GM10248 (cell line): ENCODE measurements around the gene SVIL.
"Not testable (repeated sequence)": the region's sequence is repeated elsewhere in the genome, so short reads cannot be mapped to it uniquely, and the experiment has no call there.

ENCODE experiments used
- CTCF ChIA-PET: fragments of 300-600 bp; sonication (Branson Sonifier 250); formaldehyde crosslinking; extraction: SDS; loops from one replicate; lab custom pipeline; 2021; ENCODE audit warnings: antibody characterized with exemption; lab: Yijun Ruan, JAX
- POLR2A ChIA-PET: fragments of 350-650 bp; sonication (Branson Sonifier 250); formaldehyde crosslinking; extraction: SDS; loops from one replicate; lab custom pipeline; 2020; ENCODE audit warnings: antibody characterized with exemption; lab: Yijun Ruan, JAX
- DNase-seq: peaks from one replicate; pipeline ENCODE4 v3.0.0; 2012; ENCODE audit errors: extremely low spot score
- TF ChIP-seq, protein P1 (sequence below): IDR thresholded peaks from 2 replicates; pipeline ENCODE4 v1.5.1; 2012; ENCODE audit warnings: mild to moderate bottlenecking, low read depth; ENCODE audit errors: extremely low read depth, missing control alignments, control extremely low read depth

Gene SVIL

DNA sequence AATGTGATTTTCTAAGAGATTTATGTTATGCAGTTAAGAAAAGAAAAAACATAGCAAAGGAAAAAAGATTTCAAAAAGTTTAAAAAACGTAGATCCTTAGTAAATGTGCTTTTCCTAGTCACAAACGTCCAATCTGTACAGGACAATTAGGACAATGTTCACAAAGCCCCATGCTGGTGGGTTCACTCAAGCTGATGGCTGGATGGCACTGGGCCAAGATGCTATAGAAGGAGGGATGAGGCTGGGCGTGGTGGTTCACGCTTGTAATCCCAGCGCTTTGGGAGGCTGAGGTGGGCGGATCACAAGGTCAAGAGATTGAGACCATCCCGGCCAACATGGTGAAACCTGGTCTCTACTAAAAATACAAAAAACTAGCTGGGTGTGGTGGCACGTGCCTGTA is 22.1 kb downstream of the SVIL start:
- DNase-seq, result no peak
- ChIA-PET CTCF (no interaction called here), POLR2A (no interaction called here)
- TF ChIP-seq, protein P1, sequence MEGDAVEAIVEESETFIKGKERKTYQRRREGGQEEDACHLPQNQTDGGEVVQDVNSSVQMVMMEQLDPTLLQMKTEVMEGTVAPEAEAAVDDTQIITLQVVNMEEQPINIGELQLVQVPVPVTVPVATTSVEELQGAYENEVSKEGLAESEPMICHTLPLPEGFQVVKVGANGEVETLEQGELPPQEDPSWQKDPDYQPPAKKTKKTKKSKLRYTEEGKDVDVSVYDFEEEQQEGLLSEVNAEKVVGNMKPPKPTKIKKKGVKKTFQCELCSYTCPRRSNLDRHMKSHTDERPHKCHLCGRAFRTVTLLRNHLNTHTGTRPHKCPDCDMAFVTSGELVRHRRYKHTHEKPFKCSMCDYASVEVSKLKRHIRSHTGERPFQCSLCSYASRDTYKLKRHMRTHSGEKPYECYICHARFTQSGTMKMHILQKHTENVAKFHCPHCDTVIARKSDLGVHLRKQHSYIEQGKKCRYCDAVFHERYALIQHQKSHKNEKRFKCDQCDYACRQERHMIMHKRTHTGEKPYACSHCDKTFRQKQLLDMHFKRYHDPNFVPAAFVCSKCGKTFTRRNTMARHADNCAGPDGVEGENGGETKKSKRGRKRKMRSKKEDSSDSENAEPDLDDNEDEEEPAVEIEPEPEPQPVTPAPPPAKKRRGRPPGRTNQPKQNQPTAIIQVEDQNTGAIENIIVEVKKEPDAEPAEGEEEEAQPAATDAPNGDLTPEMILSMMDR, result no peak

DNA sequence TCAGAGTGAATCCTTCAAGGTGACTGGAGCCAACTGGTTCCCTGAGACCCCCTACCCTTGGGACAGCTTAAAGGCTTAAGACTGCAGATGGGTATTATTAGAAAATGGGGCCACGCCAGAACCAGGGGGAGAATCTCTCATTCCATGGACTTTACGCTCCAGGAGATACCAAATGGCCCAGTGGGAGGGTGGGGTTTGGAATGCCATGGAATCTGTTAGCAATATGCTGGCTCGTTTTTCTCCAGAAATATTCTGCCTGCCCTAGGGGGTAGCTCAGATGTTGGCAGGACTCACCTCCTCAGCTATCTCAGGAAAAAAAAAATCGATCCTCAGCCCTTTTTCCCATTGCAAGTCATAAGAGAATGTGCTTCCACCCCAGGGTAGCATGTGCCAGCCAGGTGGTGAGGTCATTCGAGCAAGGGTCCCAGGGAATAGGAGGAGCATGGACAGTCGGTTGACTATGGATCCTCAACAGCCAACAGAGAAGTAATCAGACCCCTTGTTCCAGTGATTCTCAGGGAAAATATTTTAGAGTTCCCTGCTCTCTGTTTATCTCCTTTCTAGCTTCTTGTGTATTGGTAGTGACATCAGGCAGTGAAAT is 22.9 kb downstream of the SVIL start:
- ChIA-PET POLR2A (no interaction called here), CTCF (no interaction called here)
- TF ChIP-seq, protein P1, result no peak
- no peak for DNase-seq

DNA sequence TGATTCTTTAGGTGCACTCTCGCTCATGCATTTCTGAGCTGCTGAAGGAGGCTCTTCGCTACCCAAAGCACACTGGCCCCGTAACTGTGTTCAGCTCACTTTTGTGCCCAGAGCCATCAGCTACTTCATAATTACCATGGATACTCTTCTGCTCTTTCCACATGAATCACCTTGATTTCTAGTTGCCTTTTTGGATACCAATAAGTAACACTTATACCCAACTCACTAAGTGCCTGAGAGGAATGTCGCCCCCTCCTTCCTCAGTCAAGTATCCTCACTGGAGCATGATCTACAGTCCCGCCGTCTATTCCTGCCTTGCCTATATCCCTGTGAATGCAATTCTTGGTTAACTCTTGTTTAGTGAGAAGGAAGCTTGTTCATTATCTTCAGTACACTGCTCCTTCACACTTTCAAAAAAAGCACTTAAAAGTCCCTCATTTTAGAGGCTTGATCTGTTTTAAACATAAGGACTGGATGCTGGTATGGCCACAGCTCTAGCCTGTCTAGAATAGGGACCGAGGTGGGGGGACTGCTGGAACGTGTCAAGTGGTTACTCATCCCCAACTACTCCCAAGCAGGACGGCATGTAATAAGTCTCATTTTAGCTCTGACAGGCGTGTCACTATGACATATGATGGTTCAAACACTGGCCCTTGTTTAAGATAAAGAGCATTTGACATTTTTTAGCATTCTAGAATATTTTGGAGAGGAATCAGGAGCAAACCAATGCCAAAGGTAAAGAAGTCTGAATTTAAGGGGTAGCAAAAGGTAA is 23.7 kb downstream of the SVIL start:
- CTCF ChIA-PET, result no interaction called here

DNA sequence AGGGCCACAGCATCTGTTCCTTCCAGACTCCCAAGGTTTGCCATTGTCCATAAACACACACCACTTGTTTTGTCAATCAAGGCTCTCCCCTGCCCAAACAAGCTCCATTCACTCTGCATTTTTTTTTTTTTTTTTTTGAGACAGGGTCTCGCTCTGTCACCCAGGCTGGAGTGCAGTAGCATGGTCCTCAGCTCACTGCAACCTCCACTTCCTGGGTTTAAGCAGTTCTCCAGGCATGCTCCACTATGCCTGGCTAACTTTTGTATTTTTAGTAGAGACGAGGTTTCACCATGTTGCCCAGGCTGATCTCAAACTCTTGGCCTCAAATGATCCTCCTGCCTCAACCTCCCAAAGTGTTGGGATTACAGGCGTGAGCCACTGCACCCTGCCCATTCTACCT is 24.4 kb downstream of the SVIL start:
- DNase-seq, POLR2A ChIA-PET: not testable (repeated sequence)
- CTCF ChIA-PET, result interaction anchor here (1.1 to 3.2 kb wide), 2 partner anchors 14 to 20 kb away, joined by 4 to 15 read pairs; no protein-coding TSS in a partner anchor

More for the DNA sequence above, 23.7 kb downstream of the SVIL start:
- DNase-seq, result no peak
- POLR2A ChIA-PET, result no interaction called here
- TF ChIP-seq, protein P1, result no peak

DNA sequence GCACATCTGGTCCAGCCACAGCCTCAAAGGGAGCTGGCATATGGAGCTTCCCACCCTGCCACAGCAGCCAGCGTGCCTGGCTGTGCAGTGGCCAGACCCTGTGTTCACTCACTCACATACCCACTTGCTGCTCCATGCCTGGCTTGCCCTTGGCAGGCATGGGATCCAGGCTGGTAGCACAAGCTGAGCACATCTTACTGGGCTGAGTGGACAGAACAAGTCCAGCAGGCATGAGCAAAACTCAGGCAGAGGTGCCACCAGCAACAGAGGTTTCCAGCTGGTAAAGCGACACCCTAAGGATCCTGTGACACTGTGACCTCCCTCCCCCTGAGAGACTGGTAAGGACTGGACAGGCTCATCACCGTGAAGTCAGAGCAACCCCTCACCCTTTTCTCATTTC is 25.1 kb downstream of the SVIL start:
- TF ChIP-seq, protein P1, result no peak
- POLR2A ChIA-PET, result no interaction called here
- CTCF ChIA-PET, result interaction anchor here (1.1 to 3.2 kb wide), 3 partner anchors 9 to 19 kb away, joined by 4 to 15 read pairs (median 9); no protein-coding TSS in a partner anchor
- no peak for DNase-seq

DNA sequence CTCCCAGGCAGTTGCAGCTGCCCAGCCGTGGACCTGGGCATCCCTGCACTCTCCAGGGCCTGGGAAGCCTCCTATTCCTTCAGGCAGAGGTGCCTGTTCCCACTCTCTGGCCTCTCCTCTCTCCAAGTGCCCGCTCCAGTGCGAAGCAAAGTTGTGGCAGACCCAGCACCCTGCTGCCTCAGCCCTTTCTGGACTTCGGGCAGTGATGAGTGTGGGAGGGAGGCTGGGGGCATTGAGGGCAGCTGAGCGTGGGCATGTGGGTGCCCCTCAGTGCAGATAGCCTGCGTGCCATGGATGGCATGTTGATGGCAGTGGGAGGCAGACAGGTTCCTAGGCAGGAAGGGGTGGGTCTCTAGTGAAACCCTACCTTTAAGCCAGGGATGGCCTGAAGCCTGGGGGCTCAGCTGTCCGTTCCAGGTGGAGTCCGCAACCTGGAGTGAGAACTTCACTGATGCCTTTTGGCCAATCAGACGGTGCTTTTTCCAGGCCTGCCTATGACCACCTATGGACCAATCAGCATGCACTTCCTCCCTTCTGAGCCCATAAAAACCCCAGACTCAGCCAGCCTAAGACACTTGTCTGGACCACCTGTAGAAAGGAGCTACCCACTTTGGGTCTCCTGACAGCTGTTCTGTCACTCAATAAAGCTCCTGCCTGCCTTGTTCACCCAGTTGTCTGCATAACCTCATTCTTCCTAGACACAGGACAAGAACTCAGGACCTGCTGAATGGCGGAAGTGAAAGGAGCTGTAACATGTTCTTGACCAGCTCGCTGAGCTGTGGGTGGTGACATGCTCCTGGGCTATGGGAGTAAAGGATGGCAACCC is 26.1 kb downstream of the SVIL start:
- ChIA-PET CTCF (interaction anchor here (0.8 to 3.2 kb wide), 4 partner anchors 10 to 22 kb away, joined by 4 to 15 read pairs (median 7); no protein-coding TSS in a partner anchor), POLR2A (interaction anchor here (0.5 kb wide), 1 partner anchor 151 kb away, joined by 6 read pairs; no protein-coding TSS in a partner anchor)
- TF ChIP-seq, protein P1, result no peak
- DNase-seq, result no peak
